Right atrium auricular region (tissue), 2 donors: ENCODE measurements around the gene CLASRP. TPM values are rescaled to one million over a fixed set of nuclear protein-coding genes. Genes with fewer than 3 reads are reported as not detected.

ENCODE experiments used
- DNase-seq: peaks from one replicate; pipeline ENCODE4 v3.0.0-alpha.2; 2019; ENCODE audit warnings: low spot score
- H3K27ac ChIP-seq, 2 donors: fragments of 200-600 bp; sonication (generic); 1 replicate in 1 of 2; 2 replicates in 1 of 2; pipeline ENCODE4 v1.5.1; 2016 to 2019
- H3K27me3 ChIP-seq, 2 donors: fragments of 200-600 bp; sonication (generic); one replicate each; pipeline versions ENCODE4 v1.5.1 to v1.6.0; 2017 to 2019
- H3K36me3 ChIP-seq: fragments of 200-600 bp; sonication (generic); one replicate; pipeline ENCODE4 v1.5.1; 2016
- H3K4me1 ChIP-seq, 2 donors: fragments of 200-600 bp; sonication (generic); one replicate each; pipeline versions ENCODE4 v1.5.1 to v1.6.0; 2017 to 2019
- H3K4me3 ChIP-seq, 2 donors: fragments of 200-600 bp; sonication (generic); 1 replicate in 1 of 2; 2 replicates in 1 of 2; pipeline ENCODE4 v1.5.1; 2017 to 2019; ENCODE audit warnings: mild to moderate bottlenecking in 1 of 2, moderate library complexity in 1 of 2
- H3K9me3 ChIP-seq, 2 donors: fragments of 200-600 bp; sonication (generic); one replicate each; pipeline ENCODE4 v1.5.1; 2019
- total RNA-seq, 2 donors: library from RNA; depleted of rRNA; stranded (reverse); fragments of >200 nt; gene quantifications; one replicate each; pipeline ENCODE4 v1.1.0, GENCODE V29; 2016
- TF ChIP-seq, protein P1 (sequence below), 2 donors: fragments of 200-600 bp; sonication (generic); IDR thresholded peaks; one replicate each; pipeline ENCODE4 v1.5.1; 2019; ENCODE audit warnings: antibody characterized with exemption in 2 of 2

CLASRP gene
- total RNA-seq, 2 donors from 2014 or later = 29.6 to 31.3 TPM

DNA sequence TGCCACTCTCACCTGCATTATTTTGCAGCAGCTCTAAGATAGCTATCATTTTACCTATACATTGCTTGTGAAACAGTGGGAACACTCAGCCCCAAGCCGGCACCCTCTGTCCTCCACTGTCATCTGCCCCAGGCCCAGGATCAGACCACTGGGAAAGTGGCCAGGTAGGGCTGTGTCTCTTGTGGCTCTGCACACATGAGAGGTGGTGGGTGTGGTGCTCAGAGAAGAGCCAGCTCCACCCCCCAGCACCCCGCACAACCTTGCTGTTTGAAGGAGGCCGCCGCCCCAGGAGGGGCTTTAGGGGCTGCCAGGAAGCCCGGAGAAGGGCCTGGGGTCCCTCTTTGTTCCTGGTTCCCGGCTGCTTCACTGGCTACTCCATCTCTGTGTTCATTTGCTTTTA is 80.7 kb downstream of the CLASRP start:
- H3K4me3 ChIP-seq = no peak overlapping the region
- peaks cover 0 to 25% of the 10 kb centered on the region in 2 donors for H3K4me1 ChIP-seq
- no peak for DNase-seq
- H3K27me3 ChIP-seq = no peaks in the 10 kb centered on the region
- H3K9me3 ChIP-seq = no peaks in the 10 kb centered on the region
- no peaks in the 10 kb centered on the region for H3K36me3 ChIP-seq
- no peak overlapping the region for H3K27ac ChIP-seq
- TF ChIP-seq, protein P1, sequence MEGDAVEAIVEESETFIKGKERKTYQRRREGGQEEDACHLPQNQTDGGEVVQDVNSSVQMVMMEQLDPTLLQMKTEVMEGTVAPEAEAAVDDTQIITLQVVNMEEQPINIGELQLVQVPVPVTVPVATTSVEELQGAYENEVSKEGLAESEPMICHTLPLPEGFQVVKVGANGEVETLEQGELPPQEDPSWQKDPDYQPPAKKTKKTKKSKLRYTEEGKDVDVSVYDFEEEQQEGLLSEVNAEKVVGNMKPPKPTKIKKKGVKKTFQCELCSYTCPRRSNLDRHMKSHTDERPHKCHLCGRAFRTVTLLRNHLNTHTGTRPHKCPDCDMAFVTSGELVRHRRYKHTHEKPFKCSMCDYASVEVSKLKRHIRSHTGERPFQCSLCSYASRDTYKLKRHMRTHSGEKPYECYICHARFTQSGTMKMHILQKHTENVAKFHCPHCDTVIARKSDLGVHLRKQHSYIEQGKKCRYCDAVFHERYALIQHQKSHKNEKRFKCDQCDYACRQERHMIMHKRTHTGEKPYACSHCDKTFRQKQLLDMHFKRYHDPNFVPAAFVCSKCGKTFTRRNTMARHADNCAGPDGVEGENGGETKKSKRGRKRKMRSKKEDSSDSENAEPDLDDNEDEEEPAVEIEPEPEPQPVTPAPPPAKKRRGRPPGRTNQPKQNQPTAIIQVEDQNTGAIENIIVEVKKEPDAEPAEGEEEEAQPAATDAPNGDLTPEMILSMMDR (IDR thresholded peaks at IDR 0.05) = no peak

Other genes with a start within 250 kb of the CLASRP start
- gene BCAM, start 229.9 kb upstream of the CLASRP start, total RNA-seq = 100 to 1,000 TPM in 1 of 2 donors, 10 to 100 TPM in 1; 82.1 to 102 TPM
- gene NECTIN2, start 192.7 kb upstream of the CLASRP start, total RNA-seq = 10 to 100 TPM; 65.1 to 95.7 TPM
- gene TOMM40, start 147.8 kb upstream of the CLASRP start, total RNA-seq = 10 to 100 TPM; 33.7 to 39.0 TPM
- gene APOE, start 133.2 kb upstream of the CLASRP start, total RNA-seq = 100 to 1,000 TPM in 1 of 2 donors, 10 to 100 TPM in 1; 85.3 to 403 TPM
- gene APOC1, start 124.4 kb upstream of the CLASRP start, total RNA-seq = 1 to 10 TPM; 3.6 to 6.5 TPM
- not detected for gene APOC4, start 96.8 kb upstream of the CLASRP start, total RNA-seq
- not detected for gene APOC2, start 93.0 kb upstream of the CLASRP start, total RNA-seq
- gene CLPTM1, start 83.7 kb upstream of the CLASRP start, total RNA-seq = 10 to 100 TPM; 75.9 to 83.5 TPM
- 1 to 10 TPM; 1.3 to 3.1 TPM for gene RELB, start 37.6 kb upstream of the CLASRP start, total RNA-seq
- under 1 TPM in 1 of 2 donors, not detected in 1; 0.43 TPM for gene ZNF296, start 37.4 kb downstream of the CLASRP start, total RNA-seq
- gene GEMIN7, start 40.2 kb downstream of the CLASRP start, total RNA-seq = 10 to 100 TPM; 11.3 to 20.0 TPM
- 10 to 100 TPM; 21.7 to 22.9 TPM for gene PPP1R37, start 54.1 kb downstream of the CLASRP start, total RNA-seq
- gene NKPD1, start 121.9 kb downstream of the CLASRP start, total RNA-seq = under 1 TPM; 0.16 to 0.22 TPM
- 10 to 100 TPM; 17.9 to 22.8 TPM for gene TRAPPC6A, start 139.2 kb downstream of the CLASRP start, total RNA-seq
- gene BLOC1S3, start 139.7 kb downstream of the CLASRP start, total RNA-seq = 1 to 10 TPM; 5.0 to 5.6 TPM
- gene EXOC3L2, start 206.4 kb downstream of the CLASRP start, total RNA-seq = 1 to 10 TPM; 3.0 to 8.2 TPM
- 10 to 100 TPM; 18.2 to 24.1 TPM for gene MARK4, start 212.2 kb downstream of the CLASRP start, total RNA-seq